NCI-H1048 (cell line): Measurements from ENCODE around the gene DUSP16.
"Not testable (repeated sequence)": the region's sequence is repeated elsewhere in the genome, so short reads cannot be mapped to it uniquely, and the experiment has no call there.

Experiments
- DNase-seq: peaks from one replicate; lab custom pipeline; 2025; lab: John Stamatoyannopoulos, UW

DUSP16 gene

GRCh38 chr12:12499909-12500604, 62.6 kb downstream of the DUSP16 start:
- DNase-seq = no peak

GRCh38 chr12:12498210-12498609, 64.5 kb downstream of the DUSP16 start:
- no peak for DNase-seq

GRCh38 chr12:12495536-12495935, 67.1 kb downstream of the DUSP16 start:
- no peak for DNase-seq

GRCh38 chr12:12492547-12492946, 70.1 kb downstream of the DUSP16 start:
- no peak for DNase-seq

GRCh38 chr12:12491606-12492005, 71.1 kb downstream of the DUSP16 start:
- DNase-seq = no peak

GRCh38 chr12:12488823-12489550, 73.7 kb downstream of the DUSP16 start:
- no peak for DNase-seq

GRCh38 chr12:12488296-12488695, 74.4 kb downstream of the DUSP16 start:
- DNase-seq = no peak

- DNase-seq = no peak
Measured at GRCh38 chr12:12487490-12487889, 75.2 kb downstream of the DUSP16 start.

GRCh38 chr12:12486661-12487240, 75.9 kb downstream of the DUSP16 start:
- no peak for DNase-seq

GRCh38 chr12:12483438-12483837, 79.2 kb downstream of the DUSP16 start:
- DNase-seq = no peak

GRCh38 chr12:12482959-12483358, 79.7 kb downstream of the DUSP16 start:
- DNase-seq = no peak

- DNase-seq = no peak
Measured at GRCh38 chr12:12482150-12482761, 80.4 kb downstream of the DUSP16 start.

GRCh38 chr12:12481631-12482030, 81.0 kb downstream of the DUSP16 start:
- DNase-seq = no peak

- no peak for DNase-seq
Measured at GRCh38 chr12:12480074-12480473, 82.6 kb downstream of the DUSP16 start.

- DNase-seq = no peak
Measured at GRCh38 chr12:12477532-12477890, 85.2 kb downstream of the DUSP16 start.

- DNase-seq = no peak
Measured at GRCh38 chr12:12476857-12477531, 85.7 kb downstream of the DUSP16 start.

GRCh38 chr12:12474931-12475795, 87.5 kb downstream of the DUSP16 start:
- DNase-seq = no peak

- no peak for DNase-seq
Measured at GRCh38 chr12:12474471-12474928, 88.2 kb downstream of the DUSP16 start.

- no peak for DNase-seq
Measured at GRCh38 chr12:12473223-12473622, 89.4 kb downstream of the DUSP16 start.

- not testable (repeated sequence) for DNase-seq
Measured at GRCh38 chr12:12471982-12472961, 90.4 kb downstream of the DUSP16 start.
